H1 (cell line): Measurements from ENCODE around the gene RHBDF1. TPM values are rescaled to one million over a fixed set of nuclear protein-coding genes. Genes with fewer than 3 reads are reported as not detected.

Experiments used
- ASH2L ChIP-seq: fragments of 200-600, 300-600 bp; sonication (generic); IDR thresholded peaks from one replicate; pipeline ENCODE4 v1.7.1; 2017; ENCODE audit warnings: low read length
- EGR1 ChIP-seq: IDR thresholded peaks from 2 replicates; pipeline ENCODE4 v1.6.1; 2011; ENCODE audit warnings: low read depth, low read length, borderline replicate concordance
- RBBP5 ChIP-seq: IDR thresholded peaks from 2 replicates; pipeline ENCODE4 v1.7.1; 2012; ENCODE audit warnings: low read depth, mild to moderate bottlenecking, inconsistent platforms, low read length, moderate library complexity, borderline replicate concordance
- SP4 ChIP-seq: IDR thresholded peaks from 2 replicates; pipeline ENCODE4 v1.6.1; 2012; ENCODE audit warnings: low read length, inconsistent platforms
- TBP ChIP-seq: IDR thresholded peaks from 2 replicates; pipeline ENCODE4 v1.6.1; 2011; ENCODE audit warnings: low read depth, low read length, improper control_type of control experiment
- polyA plus RNA-seq, 7 experiments: library from polyadenylated mRNA; depleted of rRNA in 3 of 7; stranded (reverse) in 5 of 7; unstranded in 2 of 7; fragments of >200 nt in 5 of 7; fragments of 200-250 nt in 2 of 7; gene quantifications; 1 replicate in 5 of 7; 2 replicates in 1 of 7; 4 replicates in 1 of 7; pipeline versions ENCODE4 v1.2.1 to v1.2.3, GENCODE V29; 2011 to 2013; ENCODE audit warnings: missing spikeins in 2 of 7, mixed read lengths in 2 of 7
- total RNA-seq: library from RNA; stranded (reverse); fragmentation: NEBNext Ultra II Directional; extraction: Animal tissue kit (Norgen Biotek cat#: 25700); gene quantifications from 2 replicates; pipeline ENCODE4 v1.2.1, GENCODE V29; 2021

The RHBDF1 gene
- total and polyA plus RNA-seq, 2 of the 8 experiments (the other 6 are each of a cell fraction or from before 2014, with no cell fraction given), result 37.4 to 51.6 TPM

- TF ChIP-seq RBBP5 (no peak), EGR1 (no peak), SP4 (no peak), ASH2L (no peak), TBP (no peak)
Observed at GRCh38 chr16:85865-86264, 13.4 kb upstream of the RHBDF1 start (continued).
